SK-N-SH treated with all-trans-retinoic acid at 6 μM for 48 hours (cell line): ENCODE data around the gene KCTD20.

Source experiments
- ATAC-seq: fragments of 200-7000 bp; cut with Tn5 transposase; 3 replicates; pipeline ENCODE4 v1.9.1; 2020; ENCODE audit warnings: mild to moderate bottlenecking, moderate library complexity
- CSDC2 ChIP-seq: fragments of 250-450 bp; sonication (Bioruptor Pico); IDR thresholded peaks from 2 replicates; pipeline ENCODE4 v1.5.0; 2020; ENCODE audit warnings: mild to moderate bottlenecking, moderate library complexity
- ESRRG ChIP-seq: fragments of 250-450 bp; sonication (Bioruptor Pico); IDR thresholded peaks from 2 replicates; pipeline ENCODE4 v1.6.1; 2021; ENCODE audit warnings: mild to moderate bottlenecking
- POU6F1 ChIP-seq: fragments of 250-450 bp; sonication (Bioruptor Pico); IDR thresholded peaks from 2 replicates; pipeline ENCODE4 v1.8.0; 2021; ENCODE audit warnings: low read depth, mild to moderate bottlenecking, moderate library complexity, borderline replicate concordance
- RARB ChIP-seq: fragments of 250-450 bp; sonication (Bioruptor Pico); IDR thresholded peaks from 2 replicates; pipeline ENCODE4 v1.8.0; 2021; ENCODE audit warnings: mild to moderate bottlenecking, moderate library complexity
- TCF4 ChIP-seq: fragments of 250-450 bp; sonication (Bioruptor Pico); IDR thresholded peaks from 2 replicates; pipeline ENCODE4 v1.8.0; 2021; ENCODE audit warnings: mild to moderate bottlenecking, moderate library complexity, borderline replicate concordance
- TOX ChIP-seq: fragments of 250-450 bp; sonication (Bioruptor Pico); IDR thresholded peaks from 2 replicates; pipeline ENCODE4 v1.8.0; 2021; ENCODE audit warnings: mild to moderate bottlenecking, moderate library complexity, borderline replicate concordance
- ZC3H10 ChIP-seq: fragments of 250-450 bp; sonication (Bioruptor Pico); IDR thresholded peaks from 2 replicates; pipeline ENCODE4 v1.5.1; 2021; ENCODE audit warnings: mild to moderate bottlenecking, moderate library complexity
- ZNF565 ChIP-seq: fragments of 450-650 bp; formaldehyde crosslinking; conservative IDR thresholded peaks from 2 replicates; pipeline ENCODE4 v1.5.0; 2020; ENCODE audit warnings: low read depth, mild to moderate bottlenecking, moderate library complexity
- ZNF70 ChIP-seq: fragments of 450-650 bp; formaldehyde crosslinking; IDR thresholded peaks from 2 replicates; pipeline ENCODE4 v1.5.0; 2020; ENCODE audit warnings: mild to moderate bottlenecking, moderate library complexity
- TF ChIP-seq, protein P1 (sequence below): fragments of 250-450 bp; sonication (Bioruptor Pico); IDR thresholded peaks from 2 replicates; pipeline ENCODE4 v1.5.1; 2021; ENCODE audit warnings: mild to moderate bottlenecking, moderate library complexity
- TF ChIP-seq, protein P2 (sequence below): fragments of 250-450 bp; sonication (Bioruptor Pico); IDR thresholded peaks from 2 replicates; pipeline ENCODE4 v1.5.0; 2020; ENCODE audit warnings: mild to moderate bottlenecking, moderate library complexity

The KCTD20 gene

DNA sequence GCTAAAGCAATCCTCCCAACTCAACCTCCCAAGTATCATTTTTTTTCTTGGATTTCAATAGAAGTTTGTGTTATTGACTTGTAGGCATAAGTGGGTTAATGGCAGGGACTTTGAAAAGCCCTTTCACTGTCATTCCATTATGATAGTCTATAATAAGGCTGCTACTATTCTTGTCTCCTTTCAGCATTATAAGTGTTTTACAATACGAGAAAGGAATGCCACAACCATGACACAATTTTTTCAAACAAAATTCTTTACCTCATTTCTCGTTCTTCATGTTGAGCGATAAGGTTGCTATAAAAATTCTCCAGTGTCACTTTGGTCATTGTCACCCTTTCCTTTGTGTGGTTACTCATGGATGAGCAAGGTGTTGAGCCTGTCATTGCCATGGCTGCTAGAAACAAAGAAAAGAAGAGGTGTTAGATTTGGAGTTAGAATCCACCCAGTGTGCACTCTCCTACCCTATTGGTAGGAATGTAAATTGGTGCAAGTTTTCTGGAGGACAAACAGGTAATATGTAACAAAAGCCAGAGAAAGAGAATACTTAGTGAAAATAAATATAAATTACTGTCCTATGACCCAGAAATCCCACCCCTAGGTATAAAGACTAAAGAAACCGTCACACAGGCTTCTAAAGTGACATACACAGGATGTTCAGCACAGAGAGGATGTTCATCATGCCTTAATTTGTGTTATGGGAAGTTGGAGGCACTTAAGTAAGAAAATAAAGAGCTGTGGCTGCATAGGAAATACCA lies 97.2 kb downstream of the KCTD20 start:
- TF ChIP-seq, protein P1, sequence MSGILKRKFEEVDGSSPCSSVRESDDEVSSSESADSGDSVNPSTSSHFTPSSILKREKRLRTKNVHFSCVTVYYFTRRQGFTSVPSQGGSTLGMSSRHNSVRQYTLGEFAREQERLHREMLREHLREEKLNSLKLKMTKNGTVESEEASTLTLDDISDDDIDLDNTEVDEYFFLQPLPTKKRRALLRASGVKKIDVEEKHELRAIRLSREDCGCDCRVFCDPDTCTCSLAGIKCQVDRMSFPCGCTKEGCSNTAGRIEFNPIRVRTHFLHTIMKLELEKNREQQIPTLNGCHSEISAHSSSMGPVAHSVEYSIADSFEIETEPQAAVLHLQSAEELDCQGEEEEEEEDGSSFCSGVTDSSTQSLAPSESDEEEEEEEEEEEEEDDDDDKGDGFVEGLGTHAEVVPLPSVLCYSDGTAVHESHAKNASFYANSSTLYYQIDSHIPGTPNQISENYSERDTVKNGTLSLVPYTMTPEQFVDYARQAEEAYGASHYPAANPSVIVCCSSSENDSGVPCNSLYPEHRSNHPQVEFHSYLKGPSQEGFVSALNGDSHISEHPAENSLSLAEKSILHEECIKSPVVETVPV (CRISPR knock-in tag): no peak
- TF ChIP-seq CSDC2 (CRISPR knock-in tag): no peak
- TF ChIP-seq, protein P2, sequence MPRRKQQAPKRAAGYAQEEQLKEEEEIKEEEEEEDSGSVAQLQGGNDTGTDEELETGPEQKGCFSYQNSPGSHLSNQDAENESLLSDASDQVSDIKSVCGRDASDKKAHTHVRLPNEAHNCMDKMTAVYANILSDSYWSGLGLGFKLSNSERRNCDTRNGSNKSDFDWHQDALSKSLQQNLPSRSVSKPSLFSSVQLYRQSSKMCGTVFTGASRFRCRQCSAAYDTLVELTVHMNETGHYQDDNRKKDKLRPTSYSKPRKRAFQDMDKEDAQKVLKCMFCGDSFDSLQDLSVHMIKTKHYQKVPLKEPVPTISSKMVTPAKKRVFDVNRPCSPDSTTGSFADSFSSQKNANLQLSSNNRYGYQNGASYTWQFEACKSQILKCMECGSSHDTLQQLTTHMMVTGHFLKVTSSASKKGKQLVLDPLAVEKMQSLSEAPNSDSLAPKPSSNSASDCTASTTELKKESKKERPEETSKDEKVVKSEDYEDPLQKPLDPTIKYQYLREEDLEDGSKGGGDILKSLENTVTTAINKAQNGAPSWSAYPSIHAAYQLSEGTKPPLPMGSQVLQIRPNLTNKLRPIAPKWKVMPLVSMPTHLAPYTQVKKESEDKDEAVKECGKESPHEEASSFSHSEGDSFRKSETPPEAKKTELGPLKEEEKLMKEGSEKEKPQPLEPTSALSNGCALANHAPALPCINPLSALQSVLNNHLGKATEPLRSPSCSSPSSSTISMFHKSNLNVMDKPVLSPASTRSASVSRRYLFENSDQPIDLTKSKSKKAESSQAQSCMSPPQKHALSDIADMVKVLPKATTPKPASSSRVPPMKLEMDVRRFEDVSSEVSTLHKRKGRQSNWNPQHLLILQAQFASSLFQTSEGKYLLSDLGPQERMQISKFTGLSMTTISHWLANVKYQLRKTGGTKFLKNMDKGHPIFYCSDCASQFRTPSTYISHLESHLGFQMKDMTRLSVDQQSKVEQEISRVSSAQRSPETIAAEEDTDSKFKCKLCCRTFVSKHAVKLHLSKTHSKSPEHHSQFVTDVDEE (CRISPR knock-in tag): no peak
- no peak for TF ChIP-seq POU6F1 (CRISPR knock-in tag)
- TF ChIP-seq ZNF70 (CRISPR knock-in tag): no peak
- TF ChIP-seq TCF4 (CRISPR knock-in tag): no peak
- TF ChIP-seq ZC3H10 (CRISPR knock-in tag): no peak
- no peak for TF ChIP-seq ZNF565
- TF ChIP-seq TOX: no peak
- TF ChIP-seq ESRRG (CRISPR knock-in tag): no peak
- TF ChIP-seq RARB (CRISPR knock-in tag): no peak
- no peak for ATAC-seq
